Mesenchymal stem cell (in vitro differentiated cells and primary cell): Measurements from ENCODE around the gene ACSL3.

ENCODE experiments used
- DNase-seq: peaks from one replicate; pipeline ENCODE4 v3.0.0-alpha.2; 2013
- H2AFZ ChIP-seq: one replicate; pipeline ENCODE4 v1.6.1; 2013; ENCODE audit warnings: low read depth, mild to moderate bottlenecking, control low read depth, inconsistent platforms, low read length, moderate library complexity
- H2AK5ac ChIP-seq: 2 replicates; pipeline ENCODE4 v1.6.1; 2013; ENCODE audit warnings: low read length, moderate library complexity, mild to moderate bottlenecking, inconsistent platforms; ENCODE audit not compliant: severe bottlenecking
- H2BK120ac ChIP-seq: one replicate; pipeline ENCODE4 v1.6.1; 2013; ENCODE audit warnings: low read depth, mild to moderate bottlenecking, inconsistent platforms, low read length, moderate library complexity
- H2BK12ac ChIP-seq, 2 experiments: one replicate each; pipeline ENCODE4 v1.6.1; 2013; ENCODE audit warnings: inconsistent platforms in 2 of 2, low read length in 2 of 2, mild to moderate bottlenecking in 2 of 2, moderate library complexity in 2 of 2, control low read depth in 1 of 2
- H2BK15ac ChIP-seq: one replicate; pipeline ENCODE4 v1.6.1; 2013; ENCODE audit warnings: mild to moderate bottlenecking, low read depth, inconsistent platforms; ENCODE audit not compliant: poor library complexity, severe bottlenecking
- H2BK5ac ChIP-seq: 2 replicates; pipeline ENCODE4 v1.6.1; 2013; ENCODE audit warnings: low read depth, mild to moderate bottlenecking, low read length, control low read depth, inconsistent platforms; ENCODE audit not compliant: poor library complexity, severe bottlenecking
- H3K14ac ChIP-seq, 2 experiments: one replicate each; pipeline ENCODE4 v1.6.1; 2013; ENCODE audit warnings: inconsistent platforms in 2 of 2, low read length in 2 of 2, control low read depth in 1 of 2, mild to moderate bottlenecking in 1 of 2, moderate library complexity in 1 of 2
- H3K18ac ChIP-seq, 2 experiments: one replicate each; pipeline ENCODE4 v1.6.1; 2013; ENCODE audit warnings: inconsistent platforms in 2 of 2, low read length in 2 of 2, control low read depth in 1 of 2, low read depth in 1 of 2, mild to moderate bottlenecking in 1 of 2
- H3K23ac ChIP-seq, 2 experiments: one replicate each; pipeline ENCODE4 v1.6.1; 2013; ENCODE audit warnings: inconsistent platforms in 2 of 2, low read length in 2 of 2, mild to moderate bottlenecking in 2 of 2, moderate library complexity in 2 of 2, control low read depth in 1 of 2
- H3K27ac ChIP-seq: 2 replicates; pipeline ENCODE4 v1.5.1; 2013; ENCODE audit warnings: mild to moderate bottlenecking, moderate library complexity, low read length, control low read depth, inconsistent platforms; ENCODE audit not compliant: poor library complexity, severe bottlenecking
- H3K27me3 ChIP-seq, 2 experiments: 2 replicates each; pipeline versions ENCODE4 v1.6.1 to v1.7.0; 2013; ENCODE audit warnings: low read length in 2 of 2, mild to moderate bottlenecking in 2 of 2, moderate library complexity in 2 of 2, control low read depth in 1 of 2, inconsistent platforms in 1 of 2; ENCODE audit not compliant: control insufficient read depth in 1 of 2, insufficient read depth in 1 of 2
- H3K36me3 ChIP-seq, 2 experiments: 2 replicates each; pipeline versions ENCODE4 v1.6.1 to v1.7.0; 2013; ENCODE audit warnings: low read length in 2 of 2, control low read depth in 1 of 2, inconsistent platforms in 1 of 2, low read depth in 1 of 2, mild to moderate bottlenecking in 1 of 2; ENCODE audit not compliant: insufficient read depth in 2 of 2, control insufficient read depth in 1 of 2
- H3K4ac ChIP-seq, 2 experiments: one replicate each; pipeline ENCODE4 v1.6.1; 2013; ENCODE audit warnings: inconsistent platforms in 2 of 2, low read length in 2 of 2, mild to moderate bottlenecking in 2 of 2, moderate library complexity in 2 of 2, control low read depth in 1 of 2, low read depth in 1 of 2
- H3K4me1 ChIP-seq: 2 replicates; pipeline ENCODE4 v1.6.1; 2013; ENCODE audit warnings: low read depth, low read length, control low read depth; ENCODE audit not compliant: control insufficient read depth, insufficient read depth
- H3K4me2 ChIP-seq: 2 replicates; pipeline ENCODE4 v1.6.1; 2013; ENCODE audit warnings: low read length, mild to moderate bottlenecking, inconsistent platforms; ENCODE audit not compliant: poor library complexity, severe bottlenecking
- H3K4me3 ChIP-seq, 2 experiments: 2 replicates each; pipeline versions ENCODE4 v1.5.1 to v1.7.0; 2013; ENCODE audit warnings: low read length in 2 of 2, mild to moderate bottlenecking in 2 of 2, control low read depth in 1 of 2, low read depth in 1 of 2; ENCODE audit not compliant: insufficient read depth in 1 of 2
- H3K79me1 ChIP-seq: replicated peaks from 2 replicates; pipeline ENCODE4 v1.6.1; 2013; ENCODE audit warnings: mild to moderate bottlenecking, control low read depth, low read length, inconsistent platforms; ENCODE audit not compliant: poor library complexity, severe bottlenecking
- H3K9ac ChIP-seq: 2 replicates; pipeline ENCODE4 v1.7.0; 2013; ENCODE audit warnings: mild to moderate bottlenecking, low read length, moderate library complexity
- H3K9me3 ChIP-seq: 2 replicates; pipeline ENCODE4 v1.7.0; 2013; ENCODE audit warnings: mild to moderate bottlenecking, low read length; ENCODE audit not compliant: control insufficient read depth
- H4K8ac ChIP-seq: one replicate; pipeline ENCODE4 v1.6.1; 2013; ENCODE audit warnings: inconsistent platforms, mild to moderate bottlenecking, low read length, moderate library complexity
- H4K91ac ChIP-seq: one replicate; pipeline ENCODE4 v1.6.1; 2013; ENCODE audit warnings: mild to moderate bottlenecking, low read length, inconsistent platforms
- WGBS: methylation state at CpG from one replicate; pipeline ENCODE4 v1.1.7; 2013; ENCODE audit warnings: mixed read lengths; 5-methylcytosine and 5-hydroxymethylcytosine counted together

Gene ACSL3

DNA sequence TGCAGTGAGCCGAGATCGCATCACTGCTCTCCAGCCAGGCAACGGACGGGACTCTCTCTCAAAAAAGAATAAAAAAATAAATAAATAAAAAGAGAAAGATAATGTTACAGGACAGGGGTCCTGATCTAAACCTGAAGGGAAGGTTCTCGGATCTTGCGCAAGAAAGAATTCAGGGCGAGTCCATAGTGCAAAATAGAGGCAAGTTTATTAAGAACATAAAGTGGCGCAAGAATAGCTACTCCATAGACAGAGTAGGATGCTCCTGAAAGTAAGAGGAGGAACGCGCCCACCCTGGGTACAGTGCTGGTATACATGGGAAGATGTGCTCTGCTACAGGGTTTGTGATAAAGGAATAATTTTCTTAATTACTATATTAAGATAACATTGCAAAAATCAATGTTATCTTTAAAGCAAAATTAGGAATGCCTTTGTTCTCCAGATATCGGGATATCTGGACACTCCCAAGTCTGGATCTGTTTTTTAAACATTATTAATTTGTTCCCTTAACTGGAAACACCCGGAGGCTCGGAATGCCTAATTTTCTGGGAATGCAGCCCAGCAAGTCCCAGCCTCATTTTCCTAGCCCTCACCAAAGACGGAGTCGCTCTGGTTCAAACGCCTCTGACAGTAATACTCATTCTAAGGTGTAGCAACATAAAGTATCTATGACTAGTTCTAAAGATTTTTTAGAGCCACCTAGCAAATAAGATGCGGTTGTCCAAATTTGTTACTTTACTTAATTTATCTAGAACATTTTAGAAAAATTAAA lies 38.8 kb downstream of the ACSL3 start:
- Histone ChIP-seq H3K36me3 (peaks cover 0 to 16% of the 10 kb centered on the region in 2 experiments), H3K27me3 (no peaks in the 10 kb centered on the region), H2AK5ac (no peak overlapping the region), H2BK120ac (no peak overlapping the region), H4K8ac (no peak overlapping the region), H4K91ac (no peak overlapping the region), H3K9ac (no peak overlapping the region), H2BK5ac (no peak overlapping the region), H3K27ac (no peak overlapping the region), H3K23ac (no peak overlapping the region), H3K4me2 (no peak overlapping the region), H3K79me1 (peaks cover 12% of the 10 kb centered on the region), H3K18ac (peak overlapping the region in 1 of 2 experiments; percentile 54), H3K4me1 (peaks cover 4% of the 10 kb centered on the region), H2BK12ac (no peak overlapping the region), H3K4me3 (no peak overlapping the region), H3K9me3 (no peaks in the 10 kb centered on the region), H2BK15ac (no peak overlapping the region), H2AFZ (no peak overlapping the region), H3K4ac (no peak overlapping the region), H3K14ac (no peak overlapping the region)
- no peak for DNase-seq
- WGBS, result 95% methylated on average over 9 of the region's 17 CpGs

DNA sequence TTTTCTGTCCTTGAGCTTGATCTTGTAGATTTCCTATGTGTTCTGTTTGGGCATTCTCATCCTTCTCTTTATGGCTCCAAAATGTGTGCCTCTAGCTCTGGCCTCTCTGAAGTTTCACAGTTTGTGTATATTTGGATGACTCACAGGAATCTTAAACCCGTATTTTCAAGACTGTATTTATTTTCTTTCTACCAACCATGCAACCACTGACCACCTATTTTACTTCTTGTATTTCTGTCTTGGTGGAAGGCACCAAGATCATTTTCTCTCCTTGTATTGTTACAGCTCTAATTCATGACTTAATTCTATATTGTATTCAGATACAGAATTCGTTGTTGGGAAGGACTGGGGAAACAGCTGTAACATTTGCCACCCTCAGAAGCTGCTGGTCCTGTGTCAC lies 39.5 kb downstream of the ACSL3 start:
- peaks cover 0 to 16% of the 10 kb centered on the region in 2 experiments for H3K36me3 ChIP-seq
- no peak overlapping the region for H3K14ac ChIP-seq
- H4K91ac ChIP-seq, result no peak overlapping the region
- no peak overlapping the region for H3K27ac ChIP-seq
- H2BK5ac ChIP-seq, result no peak overlapping the region
- no peak overlapping the region for H2BK15ac ChIP-seq
- peak overlapping the region in 1 of 2 experiments; percentile 48 for H3K18ac ChIP-seq
- H3K9me3 ChIP-seq, result no peaks in the 10 kb centered on the region
- H2AK5ac ChIP-seq, result no peak overlapping the region
- no peak overlapping the region for H2AFZ ChIP-seq
- H3K4me3 ChIP-seq, result no peak overlapping the region
- H3K79me1 ChIP-seq, result peaks cover 10% of the 10 kb centered on the region
- H3K4ac ChIP-seq, result no peak overlapping the region
- H2BK120ac ChIP-seq, result no peak overlapping the region
- no peak overlapping the region for H2BK12ac ChIP-seq
- WGBS, result no CpG with 5 or more reads among the region's 2 CpGs
- H3K4me2 ChIP-seq, result no peak overlapping the region
- no peak overlapping the region for H3K9ac ChIP-seq
- no peak overlapping the region for H4K8ac ChIP-seq
- peaks cover 9% of the 10 kb centered on the region for H3K4me1 ChIP-seq
- peak; percentile 82 for DNase-seq
- H3K23ac ChIP-seq, result no peak overlapping the region
- no peaks in the 10 kb centered on the region for H3K27me3 ChIP-seq

DNA sequence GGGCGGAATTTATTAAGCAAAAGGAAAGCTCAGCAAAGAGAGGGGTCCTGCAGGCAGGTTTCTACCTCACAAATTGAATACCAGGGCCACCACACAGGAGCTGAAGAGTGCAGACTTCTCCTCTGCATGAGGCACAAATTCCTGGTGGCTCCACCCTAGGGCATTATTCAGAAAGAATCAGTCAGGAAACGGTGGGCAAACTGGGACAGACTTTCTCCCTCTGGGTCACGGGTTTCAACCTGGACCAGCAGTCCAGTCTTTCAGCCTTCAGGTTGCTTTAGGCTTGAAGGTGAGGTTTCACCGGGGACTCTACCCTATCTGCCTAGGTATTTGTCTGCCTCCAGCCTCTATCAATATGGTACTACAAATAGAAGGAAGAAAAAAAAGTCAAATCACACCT lies 41.8 kb downstream of the ACSL3 start:
- Histone ChIP-seq H3K4me2 (no peak overlapping the region), H2BK120ac (no peak overlapping the region), H4K91ac (no peak overlapping the region), H2BK5ac (no peak overlapping the region), H3K23ac (no peak overlapping the region), H3K9me3 (no peaks in the 10 kb centered on the region), H3K79me1 (peaks cover 17% of the 10 kb centered on the region), H2AK5ac (no peak overlapping the region), H3K27ac (no peak overlapping the region), H3K4ac (no peak overlapping the region), H3K14ac (no peak overlapping the region), H2BK15ac (no peak overlapping the region), H3K36me3 (peaks cover 0 to 21% of the 10 kb centered on the region in 2 experiments), H3K4me1 (peaks cover 9% of the 10 kb centered on the region), H3K18ac (no peak overlapping the region), H3K9ac (no peak overlapping the region), H2BK12ac (no peak overlapping the region), H4K8ac (no peak overlapping the region), H3K27me3 (no peaks in the 10 kb centered on the region), H2AFZ (no peak overlapping the region), H3K4me3 (no peak overlapping the region)
- DNase-seq, result no peak
- 85% methylated on average over 3 of the region's 4 CpGs for WGBS

- no peak overlapping the region for H3K4me2 ChIP-seq
- H3K4me3 ChIP-seq, result no peak overlapping the region
- no peak overlapping the region for H3K18ac ChIP-seq
- peak; percentile 69 for DNase-seq
- H2BK5ac ChIP-seq, result no peak overlapping the region
- H4K8ac ChIP-seq, result no peak overlapping the region
- H3K9ac ChIP-seq, result peak overlapping the region; percentile 15
- peaks cover 9% of the 10 kb centered on the region for H3K4me1 ChIP-seq
- no peak overlapping the region for H4K91ac ChIP-seq
- H3K79me1 ChIP-seq, result peaks cover 17% of the 10 kb centered on the region
- H2BK12ac ChIP-seq, result no peak overlapping the region
- peak overlapping the region; percentile 64 for H2AK5ac ChIP-seq
- WGBS, result 87% methylated on average over 13 of the region's 16 CpGs
- H2AFZ ChIP-seq, result no peak overlapping the region
- H3K4ac ChIP-seq, result peak overlapping the region in 1 of 2 experiments; percentile 28
- H3K27me3 ChIP-seq, result no peaks in the 10 kb centered on the region
- peaks cover 0 to 21% of the 10 kb centered on the region in 2 experiments for H3K36me3 ChIP-seq
- H3K14ac ChIP-seq, result no peak overlapping the region
- H3K23ac ChIP-seq, result no peak overlapping the region
- no peak overlapping the region for H2BK15ac ChIP-seq
- H3K9me3 ChIP-seq, result no peaks in the 10 kb centered on the region
- H2BK120ac ChIP-seq, result no peak overlapping the region
- H3K27ac ChIP-seq, result peak overlapping the region; percentile 5
Observed at GRCh38 chr2:222903234-222904220, 42.7 kb downstream of the ACSL3 start.
